HG03520 (cell line): ENCODE results near the gene PFKFB4.
A peak's percentile ranks its signal among the peaks of the same experiment; 100 is the strongest.
"Not testable (repeated sequence)": the region's sequence is repeated elsewhere in the genome, so short reads cannot be mapped to it uniquely, and the experiment has no call there.

ENCODE experiments used
- ATAC-seq: cut with Tn5 transposase; IDR thresholded peaks from one replicate; pipeline ENCODE4 v1.9.1; 2021; ENCODE audit warnings: mild to moderate bottlenecking, moderate library complexity; ENCODE audit not compliant: unreplicated experiment

PFKFB4 gene

DNA sequence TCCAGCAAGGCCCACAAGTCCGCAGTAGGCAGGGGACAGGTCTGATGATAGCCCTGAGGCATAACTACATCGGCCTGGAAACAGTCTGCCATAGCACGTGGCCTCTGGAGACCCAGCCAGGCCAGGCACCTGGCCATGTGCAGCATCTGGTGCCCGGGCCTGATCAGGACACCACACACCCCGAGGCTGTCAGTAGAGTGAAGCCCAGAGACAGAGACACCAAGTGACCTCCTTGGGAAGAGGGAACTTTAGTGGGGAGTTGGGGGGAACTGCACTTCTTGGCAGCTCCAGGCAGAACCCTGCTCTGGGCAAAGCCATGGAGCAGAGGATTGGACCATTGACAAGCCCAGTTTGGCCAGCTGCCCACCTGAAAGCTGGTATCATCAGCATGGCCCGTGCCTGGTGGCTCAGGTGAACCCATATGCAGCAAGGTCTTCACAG is 53.9 kb downstream of the PFKFB4 start:
- no peak for ATAC-seq

GRCh38 chr3:48502121-48502520 is 54.5 kb downstream of the PFKFB4 start:
- ATAC-seq, result no peak

GRCh38 chr3:48501196-48501595 is 55.4 kb downstream of the PFKFB4 start:
- no peak for ATAC-seq

DNA sequence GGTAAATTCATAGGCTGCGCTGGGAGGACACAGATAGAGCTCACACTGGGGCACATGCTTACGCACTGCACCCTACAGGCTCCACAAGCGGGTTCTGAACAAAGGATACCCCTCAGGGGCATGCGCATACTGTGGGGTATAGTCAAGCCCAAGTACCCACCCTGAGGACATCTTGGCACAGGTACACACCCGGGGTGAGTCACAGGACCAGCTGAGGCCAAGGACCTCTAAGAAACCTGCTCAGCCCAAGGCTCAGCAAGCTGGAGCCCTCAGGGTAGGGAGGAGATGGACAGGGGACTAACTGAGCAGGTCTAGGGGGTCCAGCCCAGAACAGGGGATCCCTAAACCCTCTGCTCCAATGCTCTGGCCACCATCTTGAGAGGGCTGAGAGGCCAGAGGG is 55.9 kb downstream of the PFKFB4 start:
- ATAC-seq, result no peak

DNA sequence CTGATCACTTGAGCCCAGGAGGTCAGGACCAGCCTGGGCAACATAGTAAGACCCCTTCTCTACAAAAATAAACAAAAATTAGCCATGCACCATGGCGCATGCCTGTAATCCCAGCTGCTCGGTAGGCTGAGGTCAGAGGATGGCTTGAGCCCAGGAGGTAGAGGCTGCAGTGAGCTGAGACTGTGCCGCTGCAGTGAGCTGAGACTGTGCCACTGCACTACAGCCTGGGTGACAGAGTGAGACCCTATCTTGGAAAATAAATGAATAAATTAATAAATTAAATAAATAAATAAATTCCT is 63.5 kb downstream of the PFKFB4 start:
- ATAC-seq, result no peak

GRCh38 chr3:48492461-48493202 is 64.0 kb downstream of the PFKFB4 start:
- ATAC-seq, result no peak

DNA sequence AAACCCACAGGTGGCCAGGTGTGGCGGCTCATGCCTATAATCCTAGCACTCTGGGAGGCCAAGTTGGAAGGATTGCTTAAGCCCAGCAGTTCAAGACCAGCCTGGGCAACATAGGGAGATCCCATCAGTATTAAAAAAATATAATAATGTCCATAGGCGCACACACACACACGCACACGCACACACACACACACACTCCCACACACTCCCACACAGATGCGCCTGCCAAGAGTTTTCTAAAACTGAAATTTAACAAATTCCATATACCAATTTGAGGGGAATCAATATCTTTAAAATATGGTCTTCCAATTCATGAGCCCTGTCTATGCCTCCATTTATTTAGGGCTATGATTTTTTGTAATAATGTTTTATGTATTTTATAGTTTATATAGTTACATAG is 69.7 kb downstream of the PFKFB4 start:
- no peak for ATAC-seq

- ATAC-seq, result not testable (repeated sequence)
These were observed 73.8 kb downstream of the PFKFB4 start for GRCh38 chr3:48482822-48483221.

DNA sequence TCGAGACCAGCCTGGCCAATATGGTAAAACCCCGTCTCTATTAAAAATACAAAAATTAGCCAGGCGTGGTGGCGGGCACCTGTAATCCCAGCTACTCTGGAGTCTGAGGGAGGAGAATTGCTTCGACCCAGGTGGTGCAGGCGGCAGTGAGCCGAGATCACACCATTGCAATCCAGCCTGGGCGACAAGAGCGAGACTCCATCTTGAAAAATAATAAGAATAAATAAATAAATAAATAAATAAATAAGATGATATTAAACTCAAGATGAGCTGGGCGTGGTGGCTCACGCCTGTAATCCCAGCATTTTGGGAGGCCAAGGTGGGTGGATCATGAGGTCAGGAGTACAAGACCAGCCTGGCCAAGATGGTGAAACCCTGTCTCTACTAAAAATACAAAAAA is 75.7 kb downstream of the PFKFB4 start:
- ATAC-seq, result not testable (repeated sequence)

DNA sequence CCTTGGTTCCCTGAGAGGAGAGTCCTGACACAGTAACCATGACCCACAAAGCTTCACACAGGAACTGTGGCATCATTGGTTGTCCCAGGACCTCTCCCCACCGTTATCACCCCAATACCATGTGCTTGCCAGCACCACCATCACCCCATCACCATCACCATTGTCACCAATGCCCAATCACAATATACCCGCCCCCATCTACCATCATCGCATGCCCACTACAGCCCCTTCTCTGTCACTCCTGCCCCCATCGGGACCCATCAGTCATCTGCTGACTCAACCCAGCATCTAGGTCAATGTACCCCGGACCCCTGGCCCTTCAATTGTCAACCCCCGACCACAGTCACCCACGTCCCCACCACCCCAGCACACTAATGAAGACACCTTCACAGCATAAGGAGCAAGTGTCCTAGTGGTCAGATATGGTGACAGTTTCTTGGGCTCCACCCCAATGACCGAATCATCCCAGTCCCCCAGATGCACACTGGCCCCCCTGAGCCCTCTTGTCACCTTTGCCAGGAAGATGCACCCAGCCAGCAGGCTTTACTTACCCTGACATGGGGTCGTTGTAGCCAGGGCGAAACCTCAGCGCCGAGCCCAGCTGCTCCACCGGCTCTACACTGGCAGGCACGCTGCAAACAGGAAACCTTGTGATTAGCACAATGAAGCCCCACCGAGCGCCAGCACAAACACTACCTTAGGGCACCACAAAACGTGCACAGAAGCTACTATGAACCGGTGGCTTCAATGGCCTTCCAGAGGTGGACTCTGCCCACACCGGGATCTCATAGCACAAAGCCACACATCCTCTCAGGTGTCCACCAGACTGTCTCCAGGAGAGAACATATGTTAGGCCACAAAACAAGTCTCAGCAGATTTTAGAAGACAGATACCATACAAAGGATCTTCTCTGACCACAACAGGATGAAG is 77.7 kb downstream of the PFKFB4 start:
- no peak for ATAC-seq

DNA sequence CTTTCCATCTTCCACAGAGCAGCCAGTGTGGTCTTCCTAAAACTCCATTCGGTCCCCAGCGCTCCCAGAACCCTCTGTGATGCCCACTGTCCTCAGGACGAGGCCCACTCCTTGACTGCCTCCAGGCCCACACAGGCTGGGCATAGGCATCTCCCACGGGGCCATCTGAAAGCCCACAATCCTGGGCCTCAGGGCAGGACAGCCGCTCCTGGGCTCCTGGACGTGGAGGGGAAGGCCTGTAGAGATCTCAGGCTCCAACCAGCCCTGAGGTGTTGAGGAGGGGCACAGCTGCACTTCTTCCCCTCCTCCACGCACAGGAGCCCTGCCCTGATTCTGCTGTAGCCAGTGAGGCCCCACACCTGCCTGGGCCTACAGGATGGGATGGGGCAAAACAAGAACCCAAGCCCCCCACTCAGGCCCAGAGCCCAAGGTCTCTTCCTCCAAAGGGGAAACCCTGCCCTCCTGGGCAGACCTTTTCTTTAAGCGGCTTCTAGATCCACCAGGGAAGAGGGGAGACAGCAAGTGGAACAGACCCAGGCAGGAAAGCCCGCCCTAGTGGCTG is 78.6 kb downstream of the PFKFB4 start:
- no peak for ATAC-seq

- ATAC-seq, result no peak
These were observed 80.1 kb downstream of the PFKFB4 start for GRCh38 chr3:48476426-48477053.

GRCh38 chr3:48475188-48475587 is 81.4 kb downstream of the PFKFB4 start:
- ATAC-seq, result no peak

DNA sequence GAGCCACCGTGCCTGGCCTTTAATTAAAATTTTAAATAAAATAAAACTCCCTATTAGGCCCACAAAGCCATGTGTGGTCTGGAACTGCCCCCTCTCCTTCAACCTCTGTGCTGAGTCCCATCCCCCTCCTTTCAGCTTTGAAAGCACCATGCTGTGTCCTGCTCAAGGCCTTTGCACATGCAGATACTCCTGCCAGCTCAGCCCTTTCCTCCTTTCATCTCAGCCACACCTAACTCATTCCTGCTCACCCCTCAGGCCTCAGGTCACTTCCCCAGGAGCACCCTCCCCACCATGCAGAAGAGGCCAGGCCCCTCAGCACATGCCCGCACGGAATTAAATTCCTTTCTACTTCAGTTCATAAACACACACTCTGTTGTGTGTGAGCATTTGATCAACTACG is 82.0 kb downstream of the PFKFB4 start:
- ATAC-seq, result no peak

DNA sequence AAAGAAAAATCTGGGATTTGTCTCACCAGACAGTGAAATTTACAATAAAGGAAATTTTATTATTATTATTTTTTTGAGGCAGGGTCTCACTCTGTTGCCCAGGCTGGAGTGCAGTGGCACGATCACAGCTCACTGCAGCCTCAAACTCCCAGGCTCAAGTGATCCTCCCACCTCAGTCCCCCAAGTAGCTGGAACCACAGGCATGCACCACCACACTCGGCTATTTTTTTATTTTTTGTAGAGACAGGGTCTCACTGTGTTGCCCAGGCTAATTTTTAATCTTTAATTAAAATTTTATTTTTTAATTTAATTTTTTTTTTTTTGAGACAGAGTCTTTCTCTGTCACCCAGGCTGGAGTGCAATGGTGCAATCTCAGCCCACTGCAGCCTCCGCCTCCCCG is 82.6 kb downstream of the PFKFB4 start:
- ATAC-seq, result not testable (repeated sequence)

DNA sequence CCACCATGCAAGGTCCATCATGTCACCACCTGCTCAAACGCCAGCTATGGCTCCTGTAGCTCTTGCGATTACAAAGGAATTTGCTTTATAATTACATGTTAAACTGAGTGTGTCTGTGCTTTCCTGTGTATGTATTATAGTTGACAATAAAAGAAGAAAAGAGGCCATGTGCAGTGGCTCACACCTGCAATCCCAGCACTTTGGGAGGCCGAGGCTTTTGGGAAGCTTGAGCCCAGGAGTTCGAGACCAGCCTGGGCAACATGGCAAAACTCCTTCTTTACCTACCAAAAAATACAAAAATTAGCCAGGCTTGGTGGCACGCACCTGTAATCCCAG is 83.0 kb downstream of the PFKFB4 start:
- ATAC-seq, result no peak

GRCh38 chr3:48472923-48473616 is 83.5 kb downstream of the PFKFB4 start:
- peak; percentile 76 for ATAC-seq

DNA sequence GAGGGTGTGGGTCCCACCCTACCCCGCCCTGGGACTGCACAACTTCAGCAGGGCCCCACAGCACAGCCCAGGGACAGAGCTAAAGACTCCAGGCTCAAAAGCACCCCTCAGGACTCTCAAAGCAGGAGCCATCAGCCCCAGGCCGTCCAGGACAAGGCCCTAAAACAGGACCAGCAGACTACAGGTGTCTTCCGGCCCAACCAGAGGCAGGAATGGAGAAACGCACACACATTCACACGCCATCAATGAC is 84.0 kb downstream of the PFKFB4 start:
- ATAC-seq, result no peak

DNA sequence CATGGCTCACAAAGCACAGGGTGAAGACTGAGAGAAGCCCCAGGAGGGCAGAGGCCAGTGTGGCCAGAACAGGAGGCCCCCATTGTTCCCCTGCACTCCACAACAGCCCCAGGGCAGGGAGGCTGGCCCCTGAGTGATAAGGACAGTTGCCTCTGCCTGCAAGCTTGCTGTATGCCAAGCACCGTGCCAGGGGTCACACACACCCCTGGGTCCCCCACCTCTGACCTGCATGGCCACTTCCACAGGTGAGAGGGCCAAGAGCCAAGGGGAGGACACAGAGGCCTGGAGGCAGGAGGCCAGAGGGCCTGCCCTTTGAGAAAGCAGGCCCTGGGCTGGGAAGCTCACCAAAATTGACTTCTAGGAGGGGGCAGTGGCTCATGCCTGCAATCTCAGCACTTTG is 86.3 kb downstream of the PFKFB4 start:
- no peak for ATAC-seq

GRCh38 chr3:48469046-48469915 is 87.3 kb downstream of the PFKFB4 start:
- no peak for ATAC-seq
